GM18508 (cell line): ENCODE results near the gene PSG2.
"Not testable (repeated sequence)": the region's sequence is repeated elsewhere in the genome, so short reads cannot be mapped to it uniquely, and the experiment has no call there.

ENCODE experiments used
- ATAC-seq: cut with Tn5 transposase; IDR thresholded peaks from one replicate; pipeline ENCODE4 v1.9.1; 2021; ENCODE audit warnings: moderate number of reproducible peaks; ENCODE audit not compliant: insufficient read depth, unreplicated experiment

The PSG2 gene

DNA sequence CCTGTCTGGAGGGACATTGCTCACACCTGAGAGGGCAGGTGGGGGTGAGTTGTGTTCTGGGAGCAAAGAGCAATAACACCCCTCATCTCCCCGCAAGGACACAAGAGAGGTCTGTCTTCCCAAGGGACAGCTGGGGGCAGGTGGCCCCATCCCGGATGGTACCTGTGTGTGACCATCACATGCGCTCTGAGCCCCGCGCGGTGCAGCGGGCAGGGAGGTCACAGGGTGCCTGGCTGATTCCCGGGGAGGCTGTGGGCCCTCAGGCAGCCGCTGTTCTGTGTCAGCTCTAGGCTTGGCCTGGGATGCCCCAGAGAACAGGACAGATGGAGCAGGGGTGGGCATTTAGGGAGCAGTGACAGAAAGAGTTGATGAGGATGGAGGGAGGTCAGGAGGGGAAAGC lies 1.2 kb upstream of the PSG2 start:
- not testable (repeated sequence) for ATAC-seq

DNA sequence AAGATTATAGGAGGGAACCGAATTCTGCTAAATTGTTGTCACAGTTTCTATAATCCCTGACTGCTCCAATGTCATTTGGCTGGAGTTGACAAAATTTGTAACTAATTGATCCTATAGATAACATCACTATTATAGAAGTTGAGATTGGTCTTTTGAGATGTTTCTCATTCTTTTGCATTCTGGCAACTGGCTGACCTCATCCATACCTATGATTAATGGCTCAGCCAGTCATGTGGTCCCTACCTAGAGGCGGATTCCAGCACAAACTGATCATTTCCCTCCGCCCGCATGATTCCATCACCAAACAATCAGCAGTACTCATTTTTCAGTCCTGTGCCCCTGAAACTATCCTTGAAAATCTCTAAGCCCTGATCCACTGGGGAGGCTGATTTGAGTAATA lies 4.2 kb downstream of the PSG2 start:
- ATAC-seq: no peak

DNA sequence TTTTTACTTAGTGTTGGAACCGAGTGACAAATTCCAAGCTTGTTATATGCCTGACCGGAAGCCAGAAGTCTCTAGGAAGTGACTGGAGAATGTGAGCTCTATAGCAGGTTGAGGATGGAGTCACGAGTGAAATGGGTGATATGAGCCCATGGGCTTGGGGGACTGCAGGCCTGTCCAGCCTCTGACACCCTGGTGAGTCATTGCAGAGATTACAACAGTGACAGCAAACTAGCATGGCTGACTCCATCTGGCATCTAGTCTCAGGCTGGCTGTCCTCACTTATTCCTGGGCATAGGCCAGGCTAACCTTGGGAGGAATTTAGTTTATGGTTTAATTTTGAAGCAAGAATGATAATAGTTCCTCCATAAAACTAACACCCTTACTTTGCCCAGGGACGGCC lies 4.6 kb downstream of the PSG2 start:
- not testable (repeated sequence) for ATAC-seq

DNA sequence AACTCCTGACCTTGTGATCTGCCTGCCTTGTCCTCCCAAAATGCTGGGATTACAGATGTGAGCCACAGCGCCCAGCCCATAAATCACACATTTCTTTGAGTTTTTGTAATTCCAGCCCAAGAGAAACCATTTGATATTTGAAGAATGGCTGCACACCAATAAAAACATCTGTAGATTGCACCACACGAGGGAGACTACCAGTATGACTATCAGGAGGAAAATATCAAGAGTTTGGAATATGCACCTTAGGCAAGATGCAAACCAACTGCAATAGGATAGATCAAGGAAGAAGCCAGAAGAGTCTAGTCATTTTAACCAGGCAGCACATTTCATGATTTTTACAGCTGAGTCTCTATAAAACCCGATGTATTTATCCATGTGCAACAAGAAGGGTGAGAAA lies 20.1 kb downstream of the PSG2 start:
- not testable (repeated sequence) for ATAC-seq

DNA sequence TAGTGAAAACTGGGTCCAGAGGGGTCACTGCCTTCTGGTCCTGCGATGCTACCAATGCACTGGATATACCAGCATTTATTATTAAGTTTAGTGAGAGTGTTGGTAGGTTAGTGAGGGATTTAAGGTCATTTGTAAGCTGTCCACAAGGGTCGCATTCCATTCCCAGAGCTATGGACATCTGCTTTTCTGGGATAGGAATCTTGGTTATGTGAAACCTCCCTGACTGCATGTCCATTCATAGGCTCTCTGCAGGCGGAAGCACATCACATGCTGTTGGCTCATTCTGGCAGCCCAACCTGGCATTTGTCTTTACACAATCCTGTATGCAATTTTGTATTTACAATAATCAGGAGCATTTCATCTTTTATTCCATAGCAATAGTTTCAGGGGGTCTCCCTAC lies 21.2 kb downstream of the PSG2 start:
- not testable (repeated sequence) for ATAC-seq

DNA sequence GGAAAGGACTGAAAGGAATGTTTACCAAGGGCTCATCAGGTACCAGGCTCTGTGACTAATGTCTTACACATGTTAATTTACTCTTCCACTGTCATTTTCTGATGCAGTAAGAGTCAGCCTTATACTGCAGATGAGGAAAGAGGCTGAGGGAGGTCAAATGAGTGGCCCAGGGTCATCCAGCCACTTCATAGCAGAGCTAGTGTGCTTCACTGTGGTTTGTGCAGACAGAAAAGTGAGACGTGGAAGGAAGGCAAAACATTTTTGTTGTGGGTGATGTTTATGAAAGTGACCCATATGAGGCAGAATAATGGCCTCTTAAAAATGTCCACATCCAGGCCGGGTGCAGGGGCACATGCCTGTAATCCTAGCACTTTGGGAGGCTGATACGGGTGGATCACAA lies 22.2 kb downstream of the PSG2 start:
- ATAC-seq: not testable (repeated sequence)

DNA sequence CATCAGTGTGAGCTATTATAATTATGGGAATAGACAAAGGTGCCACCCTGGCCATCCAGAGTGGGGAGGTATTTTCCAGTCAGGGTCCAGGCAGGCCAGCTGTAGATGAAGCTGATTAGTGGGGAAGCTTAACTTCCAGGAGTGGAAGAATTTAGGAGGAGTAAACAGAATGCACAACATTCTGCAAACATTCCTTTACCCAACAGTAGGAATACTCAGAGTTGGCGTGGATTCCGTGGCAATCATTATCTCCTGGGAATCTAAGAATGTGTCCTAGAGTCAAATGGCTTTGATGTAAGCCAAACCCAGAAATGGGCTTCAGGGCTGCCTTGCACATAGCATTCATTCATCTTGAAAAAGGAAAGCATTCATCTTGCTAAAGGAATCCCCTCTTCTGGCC lies 23.0 kb downstream of the PSG2 start:
- ATAC-seq: not testable (repeated sequence)

DNA sequence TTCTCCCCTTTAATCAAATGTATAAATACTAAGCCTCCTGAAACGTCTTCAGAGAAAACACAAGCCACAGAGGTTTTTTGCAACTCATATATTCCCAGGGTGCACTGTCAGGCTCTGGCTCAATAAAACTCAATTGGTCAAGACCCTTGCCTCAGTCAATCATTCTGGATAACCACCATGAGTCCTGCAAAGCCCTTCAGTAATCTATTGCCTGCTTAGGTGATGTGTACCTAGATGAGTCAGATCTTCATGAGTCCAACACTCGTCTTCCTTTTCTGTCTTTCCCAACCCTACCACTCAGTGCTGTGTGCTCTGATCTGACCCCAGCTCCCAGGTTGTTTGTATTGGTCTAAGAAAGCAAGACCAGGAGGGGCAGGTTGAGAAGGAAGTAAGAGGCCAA lies 24.1 kb downstream of the PSG2 start:
- ATAC-seq: not testable (repeated sequence)

DNA sequence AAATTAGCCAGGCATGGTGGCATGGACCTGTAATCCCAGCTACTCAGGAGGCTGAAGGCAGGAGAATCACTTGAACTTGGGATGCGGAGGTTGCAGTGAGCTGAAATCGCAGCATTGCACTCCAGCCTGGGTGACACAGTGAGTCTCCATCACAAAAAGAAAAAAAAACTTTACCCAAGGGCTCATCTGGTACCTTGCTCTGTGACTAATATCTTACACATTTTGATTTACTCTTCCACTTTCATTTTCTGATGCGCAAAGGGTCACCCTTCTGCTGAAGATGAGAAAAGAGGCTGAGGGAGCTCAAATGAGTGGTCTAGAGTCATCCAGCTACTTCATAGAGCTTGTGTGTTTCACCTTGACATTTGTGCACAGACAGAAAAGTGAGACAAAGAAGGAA lies 34.5 kb downstream of the PSG2 start:
- ATAC-seq: not testable (repeated sequence)

DNA sequence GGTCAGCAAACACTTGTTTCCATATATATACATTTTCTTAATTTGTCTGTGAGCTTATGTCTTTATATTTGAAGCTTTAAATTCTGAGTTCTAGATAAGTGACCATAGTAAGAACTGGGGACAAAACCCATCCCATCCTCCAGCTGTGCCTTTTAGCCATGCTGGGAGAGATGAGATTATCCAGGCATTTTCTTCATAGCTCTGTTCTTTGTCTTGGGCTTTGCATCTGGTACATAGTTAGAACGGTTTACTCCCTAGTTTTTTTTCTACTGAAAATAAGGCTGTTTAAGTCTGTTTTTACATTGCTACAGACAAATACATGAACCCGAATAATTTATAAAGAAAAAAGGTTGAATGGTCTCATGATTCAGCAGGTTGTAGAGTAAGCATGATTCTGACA lies 35.9 kb downstream of the PSG2 start:
- not testable (repeated sequence) for ATAC-seq

DNA sequence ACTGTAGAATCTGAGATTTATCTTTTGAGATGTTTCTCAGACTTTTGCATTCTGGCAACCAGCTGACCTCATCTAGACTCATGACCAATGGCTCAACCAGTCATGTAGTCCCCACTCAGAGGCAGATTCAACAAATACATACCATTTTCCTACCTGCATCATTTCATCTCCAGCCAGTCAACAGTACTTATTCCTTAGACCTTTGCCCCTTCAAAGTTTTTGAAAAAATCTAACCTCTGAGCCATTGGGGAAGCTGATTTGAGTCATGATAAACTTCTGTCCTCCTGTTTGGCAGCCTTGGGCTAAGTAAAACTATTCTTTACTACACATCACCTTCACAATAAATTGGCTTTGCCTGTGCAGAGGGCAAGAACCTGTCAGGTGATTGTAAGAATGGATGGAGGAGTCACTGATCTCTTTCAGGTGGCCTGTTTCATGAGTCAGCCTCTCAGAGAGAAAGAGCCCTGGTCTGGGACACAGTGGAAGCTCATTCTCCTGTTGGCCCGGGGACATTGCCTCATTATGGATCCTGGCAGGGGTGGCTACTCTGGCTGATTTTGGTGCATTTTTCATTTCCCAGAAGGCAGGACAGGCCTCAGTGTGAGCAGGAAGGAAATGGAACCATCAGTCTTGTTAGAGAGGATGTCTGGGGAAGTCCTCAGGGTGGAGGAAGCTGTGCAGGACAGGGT lies 38.9 kb downstream of the PSG2 start:
- ATAC-seq: not testable (repeated sequence)

DNA sequence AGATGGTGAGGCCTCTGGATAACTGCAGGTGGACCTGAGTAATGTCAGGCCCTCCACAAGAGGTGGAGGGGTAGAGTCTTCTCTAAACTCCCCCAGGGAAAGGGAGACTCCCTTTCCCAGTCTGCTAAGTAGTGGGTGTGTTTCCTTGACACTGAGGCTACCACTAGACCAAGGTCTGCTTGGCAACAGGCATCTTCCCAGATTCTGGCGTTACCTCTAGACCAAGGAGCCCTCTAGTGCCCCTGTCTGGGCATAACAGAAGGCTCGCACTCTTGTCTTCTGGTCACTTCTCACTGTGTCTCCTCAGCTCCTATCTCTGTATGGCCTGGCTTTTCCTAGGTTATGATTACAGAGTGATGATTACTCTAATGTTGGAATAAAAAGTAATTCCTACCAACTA lies 50.9 kb downstream of the PSG2 start:
- ATAC-seq: not testable (repeated sequence)

DNA sequence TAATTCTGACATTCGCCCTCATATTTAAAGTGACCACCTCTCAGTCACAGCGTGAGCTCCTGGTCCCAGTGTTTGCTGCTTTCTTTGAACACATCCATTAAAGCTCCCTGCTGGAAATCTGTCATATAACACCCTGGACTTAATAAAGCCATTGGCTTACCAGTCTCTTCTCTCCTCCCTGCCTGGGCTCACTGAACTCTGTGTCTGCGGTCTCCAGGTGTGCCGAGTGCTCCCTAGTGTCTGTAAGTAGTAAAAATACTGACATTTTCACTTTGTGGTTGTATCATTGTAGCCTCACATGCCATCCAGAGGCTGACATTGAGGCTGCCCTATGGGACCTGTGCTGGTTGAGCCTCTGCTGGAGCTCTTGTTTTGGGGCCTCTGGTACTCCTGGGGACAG lies 53.6 kb downstream of the PSG2 start:
- no peak for ATAC-seq

DNA sequence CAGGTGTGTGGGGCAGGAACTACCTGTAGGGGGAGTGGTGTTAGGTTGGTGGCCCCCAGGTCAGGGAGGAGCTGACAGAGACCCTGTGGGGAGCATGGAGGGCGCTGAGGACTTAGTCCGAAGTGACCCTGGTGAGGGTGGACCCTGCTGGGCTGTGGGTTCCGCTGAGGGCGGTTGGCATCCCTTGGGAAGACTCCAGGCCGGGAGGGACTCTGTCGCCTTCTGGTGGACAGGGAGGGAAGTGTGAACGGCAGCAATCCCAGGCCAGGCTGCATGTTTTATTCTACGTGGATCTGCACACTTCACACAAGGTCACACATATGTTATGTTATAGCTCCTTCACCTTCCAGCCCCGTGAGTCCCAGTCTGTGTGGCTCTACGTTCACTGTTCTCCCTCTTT lies 54.5 kb downstream of the PSG2 start:
- not testable (repeated sequence) for ATAC-seq

DNA sequence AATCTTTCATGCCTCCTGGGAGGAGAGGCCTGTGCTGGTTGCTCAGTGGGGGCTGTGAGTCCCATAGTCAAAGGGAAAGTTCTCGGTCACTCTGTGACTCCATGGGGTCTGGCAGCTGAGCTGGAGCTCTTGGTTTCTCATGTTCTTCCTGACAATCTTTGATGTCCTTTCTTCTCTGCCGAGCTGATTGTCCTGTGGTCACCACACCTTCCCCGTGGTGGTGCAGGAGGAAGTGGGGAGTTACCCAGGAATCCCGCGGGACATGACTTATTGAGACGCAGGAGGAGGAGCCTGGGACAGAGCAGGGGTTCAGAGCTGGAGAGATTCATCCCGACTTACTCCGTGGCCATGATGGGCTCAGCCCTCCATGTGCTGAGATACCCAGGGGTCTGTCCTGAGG lies 55.4 kb downstream of the PSG2 start:
- ATAC-seq: not testable (repeated sequence)

DNA sequence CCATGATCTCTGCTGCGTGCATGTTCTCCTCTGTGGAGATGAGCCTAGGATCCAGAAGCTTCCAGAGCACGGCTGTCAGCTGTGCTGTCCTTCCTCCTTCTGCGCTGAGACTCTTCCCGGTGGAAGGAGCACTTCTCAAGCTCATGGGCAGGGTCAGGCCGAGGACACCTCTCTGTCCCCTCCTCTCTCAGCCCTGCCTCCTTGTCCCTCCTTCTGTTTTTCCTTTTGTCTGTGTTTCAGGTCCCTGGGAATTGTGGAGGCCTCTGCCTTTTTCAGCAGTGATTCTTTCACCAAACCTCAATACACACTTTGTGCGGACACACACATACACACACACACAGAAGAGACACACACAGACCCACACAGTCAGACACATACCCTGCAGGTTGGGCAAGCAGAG lies 56.1 kb downstream of the PSG2 start, which contains the start of gene PSG11:
TSS of gene PSG11 (minus strand) at position 101 of the 400 bp plus-strand sequence. CDS start at position 4, 97 bp downstream.
- ATAC-seq: not testable (repeated sequence)

DNA sequence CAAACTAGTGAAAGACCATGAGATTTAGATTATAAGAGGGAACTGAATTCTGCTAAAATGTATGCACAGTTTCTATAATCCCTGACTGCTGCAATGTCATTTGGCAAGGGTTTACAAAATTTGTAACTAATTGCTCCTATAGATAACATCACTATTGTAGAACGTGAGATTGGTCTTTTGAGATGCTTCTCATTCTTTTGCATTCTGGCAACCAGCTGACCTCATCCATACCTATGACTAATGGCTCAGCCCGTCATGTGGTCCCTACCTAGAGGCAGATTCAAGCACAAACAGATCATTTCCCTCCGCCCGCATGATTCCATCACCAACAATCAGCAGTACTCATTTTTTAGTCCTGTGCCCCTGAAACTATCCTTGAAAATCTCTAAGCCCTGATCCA lies 60.4 kb downstream of the PSG2 start:
- ATAC-seq: not testable (repeated sequence)

DNA sequence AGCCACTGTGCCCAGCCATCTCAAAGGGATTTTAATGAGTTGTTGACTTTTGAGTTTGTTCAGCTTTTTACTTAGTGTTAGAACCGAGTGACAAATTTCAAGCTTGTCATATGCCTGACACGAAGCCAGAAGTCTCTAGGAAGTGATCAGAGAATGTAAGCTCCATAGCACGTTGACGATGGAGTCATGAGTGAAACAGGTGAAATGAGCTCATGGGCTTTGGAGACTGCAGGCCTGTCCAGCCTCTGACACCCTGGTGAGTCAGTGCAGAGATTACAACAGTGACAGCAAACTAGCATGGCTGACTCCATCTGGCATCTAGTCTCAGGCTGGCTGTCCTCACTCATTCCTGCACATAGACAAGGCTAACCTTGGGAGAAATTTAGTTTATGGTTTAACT lies 60.9 kb downstream of the PSG2 start:
- not testable (repeated sequence) for ATAC-seq

DNA sequence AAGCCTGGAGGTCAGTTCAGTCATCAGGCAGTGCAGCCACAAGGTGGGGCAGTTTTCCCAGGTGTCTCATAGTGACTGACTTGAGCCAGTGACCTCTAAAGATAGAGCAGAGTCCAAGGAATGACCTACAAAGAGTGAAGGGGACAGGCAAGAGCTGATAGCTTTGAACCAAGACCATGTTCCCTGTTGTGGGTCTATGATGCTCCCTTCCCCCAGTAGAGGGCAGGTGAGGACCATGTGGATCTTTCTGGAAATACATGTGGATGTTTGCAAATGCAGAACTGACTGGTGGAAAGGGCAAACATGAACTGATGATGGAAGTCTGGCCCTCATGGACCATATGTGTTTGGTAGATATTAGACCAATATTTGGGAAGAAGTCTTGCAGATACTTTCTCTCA lies 62.9 kb downstream of the PSG2 start:
- ATAC-seq: not testable (repeated sequence)
